Psoas muscle (tissue), 8 donors: ENCODE data around the gene SRSF10. TPM values are rescaled to one million over a fixed set of nuclear protein-coding genes. Genes with fewer than 3 reads are reported as not detected.

Experiments
- ATAC-seq, 4 donors: fragments of 200-7000 bp; cut with Tn5 transposase; one replicate each; pipeline ENCODE4 v1.9.1; 2020; ENCODE audit warnings: moderate library complexity in 3 of 4, mild to moderate bottlenecking in 2 of 4
- DNase-seq, 2 donors: peaks; one replicate each; pipeline ENCODE4 v3.0.0-alpha.2; 2020
- H3K27ac ChIP-seq: fragments of 200-600 bp; one replicate; pipeline ENCODE4 v1.8.0; 2022
- H3K27me3 ChIP-seq, 3 donors: fragments of 200-600 bp in 1 of 3; one replicate each; pipeline versions ENCODE4 v1.6.1 to v1.8.0; 2013 to 2022; ENCODE audit warnings: low read length in 2 of 3, mild to moderate bottlenecking in 2 of 3, moderate library complexity in 1 of 3; ENCODE audit not compliant: insufficient read depth in 3 of 3
- H3K36me3 ChIP-seq, 2 donors: fragments of 200-600 bp in 1 of 2; one replicate each; pipeline versions ENCODE4 v1.6.1 to v1.8.0; 2013 to 2022; ENCODE audit warnings: low read depth in 1 of 2, mild to moderate bottlenecking in 1 of 2, moderate library complexity in 1 of 2; ENCODE audit not compliant: insufficient read depth in 1 of 2
- H3K4me1 ChIP-seq: fragments of 200-600 bp; one replicate; pipeline ENCODE4 v1.8.0; 2022
- H3K4me3 ChIP-seq: fragments of 200-600 bp; one replicate; pipeline ENCODE4 v1.8.0; 2022; ENCODE audit warnings: mild to moderate bottlenecking
- H3K9me3 ChIP-seq: fragments of 200-600 bp; one replicate; pipeline ENCODE4 v1.8.0; 2022
- CTCF ChIP-seq: fragments of 200-600 bp; IDR thresholded peaks from one replicate; pipeline ENCODE4 v1.8.0; 2022; ENCODE audit warnings: antibody characterized with exemption
- WGBS, 3 donors: extraction: QIAGEN DNeasy Blood & Tissue Kit; methylation state at CpG; one replicate each; pipeline versions ENCODE4 v1.1.6 to v1.1.7; 2013; 5-methylcytosine and 5-hydroxymethylcytosine counted together
- intact Hi-C, 2 donors: fragments of 100-400 bp; cut with DNase I; formaldehyde crosslinking; loops; one replicate each; pipeline versions ENCODE4 v1.11.0 to v1.14.2; 2022
- polyA plus RNA-seq, 3 donors: library from polyadenylated mRNA; stranded (reverse); fragments of 200-250 nt; gene quantifications; one replicate each; pipeline ENCODE4 v1.2.3, GENCODE V29; 2013
- total RNA-seq, 4 donors: library from RNA; stranded (reverse); fragmentation: NEBNext Ultra II Directional in 2 of 4; extraction: Animal tissue kit (Norgen Biotek cat#: 25700) in 2 of 4; gene quantifications; one replicate each; pipeline versions ENCODE4 v1.2.1 to v1.2.4, GENCODE V29; 2021 to 2023
- donor health status: healthy with polysubstance abuse.
- donor health status: DM: no; HTN: no; CAD: no; lungs with moderate emphysema.
- donor health status: Bipolar disorder and iron deficiency.
- donor health status: healthy.
- donor health status: DM: yes; HTN: yes; CAD: no.
- donor health status: DM: no; HTN: no; CAD: no.
- donor health status: DM: no; HTN: no; CAD: no.
- donor health status: DM: yes; HTN: yes; CAD: no.

The SRSF10 gene
- total and polyA plus RNA-seq, 7 donors: 28.8 to 56.6 (median 44.4) TPM

- 92 to 95% (median 94%) methylated on average over 5 of the region's 5 CpGs for WGBS, 3 donors
- Histone ChIP-seq H3K27ac (no peak overlapping the region), H3K4me3 (no peak overlapping the region), H3K9me3 (no peaks in the 10 kb centered on the region), H3K4me1 (peaks cover 4% of the 10 kb centered on the region), H3K36me3 (no peaks in the 10 kb centered on the region), H3K27me3 (no peaks in the 10 kb centered on the region)
- no peak for DNase-seq
- intact Hi-C loops: loop anchor here in 1 of 2 donors (5.0 kb wide), 3 partner anchors 48 to 138 kb away; partner anchors contain the start of genes FUCA1 and PITHD1
- no peak for ATAC-seq
- no peak for TF ChIP-seq CTCF
Observed at GRCh38 chr1:23915466-23915865, 64.7 kb downstream of the SRSF10 start.

- ATAC-seq: no peak
- no peaks in the 10 kb centered on the region for H3K36me3 ChIP-seq
Observed at GRCh38 chr1:23914921-23915320, 65.2 kb downstream of the SRSF10 start.

More at GRCh38 chr1:23914921-23915320, 65.2 kb downstream of the SRSF10 start:
- no peak for DNase-seq
- no peaks in the 10 kb centered on the region for H3K9me3 ChIP-seq
- H3K4me1 ChIP-seq: no peaks in the 10 kb centered on the region
- H3K4me3 ChIP-seq: no peak overlapping the region
- 96 to 97% (median 97%) methylated on average over 4 of the region's 4 CpGs for WGBS, 3 donors
- H3K27me3 ChIP-seq: no peaks in the 10 kb centered on the region
- no peak overlapping the region for H3K27ac ChIP-seq
- intact Hi-C loops: loop anchor here in 1 of 2 donors (5.0 kb wide), 3 partner anchors 48 to 138 kb away; partner anchors contain the start of genes FUCA1 and PITHD1
- no peak for TF ChIP-seq CTCF

Other genes with a start within 250 kb of the SRSF10 start
- 10 to 100 TPM; 41.4 to 68.9 (median 52.3) TPM for gene ELOA, start 236.9 kb downstream of the SRSF10 start, total RNA-seq
- gene ELOA, start 236.9 kb downstream of the SRSF10 start, polyA plus RNA-seq: 10 to 100 TPM; 19.8 to 53.1 (median 36.2) TPM
- gene PITHD1, start 201.9 kb downstream of the SRSF10 start, total RNA-seq: 10 to 100 TPM; 53.4 to 72.1 (median 63.4) TPM
- gene PITHD1, start 201.9 kb downstream of the SRSF10 start, polyA plus RNA-seq: 100 to 1,000 TPM in 2 of 3 donors, 10 to 100 TPM in 1; 45.2 to 162 (median 116) TPM
- 10 to 100 TPM; 24.0 to 35.2 (median 28.6) TPM for gene LYPLA2, start 189.2 kb downstream of the SRSF10 start, total RNA-seq
- gene LYPLA2, start 189.2 kb downstream of the SRSF10 start, polyA plus RNA-seq: 10 to 100 TPM; 37.0 to 97.6 (median 43.3) TPM
- gene GALE, start 179.6 kb downstream of the SRSF10 start, total RNA-seq: 1 to 10 TPM; 6.4 to 7.7 (median 6.9) TPM
- gene GALE, start 179.6 kb downstream of the SRSF10 start, polyA plus RNA-seq: 10 to 100 TPM in 2 of 3 donors, 1 to 10 TPM in 1; 8.5 to 69.9 (median 11.2) TPM
- 10 to 100 TPM; 27.2 to 55.4 (median 35.4) TPM for gene HMGCL, start 154.9 kb downstream of the SRSF10 start, total RNA-seq
- gene HMGCL, start 154.9 kb downstream of the SRSF10 start, polyA plus RNA-seq: 10 to 100 TPM; 19.6 to 38.4 (median 25.0) TPM
- gene FUCA1, start 112.0 kb downstream of the SRSF10 start, total RNA-seq: 10 to 100 TPM in 1 of 4 donors, 1 to 10 TPM in 3; 8.2 to 12.5 (median 8.8) TPM
- gene FUCA1, start 112.0 kb downstream of the SRSF10 start, polyA plus RNA-seq: 10 to 100 TPM in 1 of 3 donors, 1 to 10 TPM in 2; 5.9 to 17.3 (median 9.2) TPM
- gene CNR2, start 67.0 kb downstream of the SRSF10 start, total RNA-seq: under 1 TPM in 1 of 4 donors, not detected in 3; 0.08 TPM
- gene CNR2, start 67.0 kb downstream of the SRSF10 start, polyA plus RNA-seq: under 1 TPM in 2 of 3 donors, not detected in 1; 0.01 to 0.13 TPM
- gene PNRC2, start 20.5 kb downstream of the SRSF10 start, total RNA-seq: 10 to 100 TPM; 56.7 to 63.1 (median 60.0) TPM
- 100 to 1,000 TPM in 1 of 3 donors, 10 to 100 TPM in 2; 39.5 to 179 (median 74.0) TPM for gene PNRC2, start 20.5 kb downstream of the SRSF10 start, polyA plus RNA-seq
- 100 to 1,000 TPM; 130 to 505 (median 308) TPM for gene MYOM3, start 131.8 kb upstream of the SRSF10 start, total RNA-seq
- 100 to 1,000 TPM in 2 of 3 donors, 10 to 100 TPM in 1; 86.7 to 152 (median 122) TPM for gene MYOM3, start 131.8 kb upstream of the SRSF10 start, polyA plus RNA-seq
- gene IL22RA1, start 162.8 kb upstream of the SRSF10 start, total RNA-seq: under 1 TPM in 3 of 4 donors, not detected in 1; 0.08 to 0.19 (median 0.13) TPM
- gene IL22RA1, start 162.8 kb upstream of the SRSF10 start, polyA plus RNA-seq: under 1 TPM in 1 of 3 donors, not detected in 2; 0.26 TPM
- gene IFNLR1, start 207.0 kb upstream of the SRSF10 start, total RNA-seq: 1 to 10 TPM; 1.1 to 3.9 (median 2.1) TPM
- 1 to 10 TPM in 2 of 3 donors, under 1 TPM in 1; 0.05 to 2.0 (median 1.9) TPM for gene IFNLR1, start 207.0 kb upstream of the SRSF10 start, polyA plus RNA-seq